AG10803 (cell line): ENCODE measurements around the gene AFAP1L1.

Experiments used
- DNase-seq: peaks from one replicate; pipeline ENCODE4 v3.0.0; 2010; ENCODE audit warnings: low read depth
- H3K4me3 ChIP-seq: 2 replicates; pipeline ENCODE4 v1.5.1; 2011; ENCODE audit warnings: mild to moderate bottlenecking, low read length, control low read depth
- TF ChIP-seq, protein P1 (sequence below): conservative IDR thresholded peaks from 2 replicates; pipeline ENCODE4 v1.5.1; 2011; ENCODE audit warnings: mild to moderate bottlenecking, low read length, control low read depth, inconsistent platforms

Gene AFAP1L1

DNA sequence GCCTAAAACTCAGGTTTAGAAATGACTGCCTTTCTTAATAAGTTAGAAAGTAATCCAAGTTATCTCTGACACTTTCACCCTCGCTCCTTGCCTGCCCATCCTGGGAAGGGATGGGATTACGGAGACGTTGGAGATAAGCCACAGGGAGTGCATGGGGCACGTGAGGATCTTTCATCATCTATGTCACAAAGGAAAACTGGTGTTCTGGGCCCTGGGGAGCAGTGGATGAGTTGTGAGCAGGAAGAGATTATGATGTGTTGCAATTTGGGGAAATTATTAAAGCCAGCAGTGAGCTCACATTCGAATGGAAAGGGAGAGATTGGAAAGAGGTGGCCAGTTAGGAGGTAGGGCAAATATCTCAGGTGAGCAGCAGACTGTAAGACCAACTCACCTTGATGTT is 12.8 kb downstream of the AFAP1L1 start:
- DNase-seq, result peak; percentile 82
- peak overlapping the region; percentile 20; the same call in 1 of the 2 replicates for H3K4me3 ChIP-seq
- TF ChIP-seq, protein P1, sequence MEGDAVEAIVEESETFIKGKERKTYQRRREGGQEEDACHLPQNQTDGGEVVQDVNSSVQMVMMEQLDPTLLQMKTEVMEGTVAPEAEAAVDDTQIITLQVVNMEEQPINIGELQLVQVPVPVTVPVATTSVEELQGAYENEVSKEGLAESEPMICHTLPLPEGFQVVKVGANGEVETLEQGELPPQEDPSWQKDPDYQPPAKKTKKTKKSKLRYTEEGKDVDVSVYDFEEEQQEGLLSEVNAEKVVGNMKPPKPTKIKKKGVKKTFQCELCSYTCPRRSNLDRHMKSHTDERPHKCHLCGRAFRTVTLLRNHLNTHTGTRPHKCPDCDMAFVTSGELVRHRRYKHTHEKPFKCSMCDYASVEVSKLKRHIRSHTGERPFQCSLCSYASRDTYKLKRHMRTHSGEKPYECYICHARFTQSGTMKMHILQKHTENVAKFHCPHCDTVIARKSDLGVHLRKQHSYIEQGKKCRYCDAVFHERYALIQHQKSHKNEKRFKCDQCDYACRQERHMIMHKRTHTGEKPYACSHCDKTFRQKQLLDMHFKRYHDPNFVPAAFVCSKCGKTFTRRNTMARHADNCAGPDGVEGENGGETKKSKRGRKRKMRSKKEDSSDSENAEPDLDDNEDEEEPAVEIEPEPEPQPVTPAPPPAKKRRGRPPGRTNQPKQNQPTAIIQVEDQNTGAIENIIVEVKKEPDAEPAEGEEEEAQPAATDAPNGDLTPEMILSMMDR, result no peak

- TF ChIP-seq, protein P1, result no peak
- DNase-seq, result no peak
- no peak overlapping the region for H3K4me3 ChIP-seq
These were observed 13.5 kb downstream of the AFAP1L1 start for GRCh38 chr5:149285153-149285552.

DNA sequence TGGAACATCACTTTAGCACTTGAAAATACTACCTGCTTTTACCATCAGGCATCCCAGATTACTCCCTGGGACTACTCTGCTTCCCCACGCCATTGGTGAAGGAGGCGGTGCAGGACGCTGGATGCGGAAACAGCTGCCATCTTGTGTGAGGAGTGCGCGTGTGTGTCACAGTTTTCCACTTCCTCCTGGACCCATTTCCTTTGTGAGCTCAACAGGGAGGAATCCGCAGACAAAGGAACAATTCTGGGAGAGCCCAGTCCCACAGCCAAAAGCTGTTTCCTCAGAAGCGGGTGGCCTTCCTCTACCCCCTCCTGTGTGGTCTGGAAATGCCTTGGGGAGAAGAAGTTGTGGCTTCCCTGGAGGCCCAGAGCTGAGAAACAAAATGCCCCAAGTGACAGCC is 16.8 kb downstream of the AFAP1L1 start:
- TF ChIP-seq, protein P1, result no peak
- H3K4me3 ChIP-seq, result no peak overlapping the region
- no peak for DNase-seq

DNA sequence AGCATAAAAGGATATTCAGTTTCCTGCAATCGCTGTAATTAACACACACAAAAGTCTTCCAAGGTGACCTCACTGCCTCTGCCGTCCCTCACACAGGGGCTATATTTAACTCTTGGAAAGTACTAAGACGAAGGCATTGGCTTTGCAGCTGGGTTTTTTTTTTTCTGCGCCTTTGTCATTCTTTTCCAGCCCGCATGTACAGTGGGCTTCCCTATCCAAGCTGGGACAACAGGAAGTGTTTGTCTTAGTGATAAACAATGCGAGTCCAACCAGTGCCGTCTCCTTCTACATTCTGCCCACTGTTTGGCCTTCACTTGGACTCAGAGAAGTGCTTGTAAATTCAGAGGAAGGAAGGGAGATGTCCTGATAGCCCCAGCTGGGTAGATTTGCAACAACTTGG is 17.6 kb downstream of the AFAP1L1 start:
- TF ChIP-seq, protein P1, result no peak
- H3K4me3 ChIP-seq, result no peak overlapping the region
- no peak for DNase-seq

DNA sequence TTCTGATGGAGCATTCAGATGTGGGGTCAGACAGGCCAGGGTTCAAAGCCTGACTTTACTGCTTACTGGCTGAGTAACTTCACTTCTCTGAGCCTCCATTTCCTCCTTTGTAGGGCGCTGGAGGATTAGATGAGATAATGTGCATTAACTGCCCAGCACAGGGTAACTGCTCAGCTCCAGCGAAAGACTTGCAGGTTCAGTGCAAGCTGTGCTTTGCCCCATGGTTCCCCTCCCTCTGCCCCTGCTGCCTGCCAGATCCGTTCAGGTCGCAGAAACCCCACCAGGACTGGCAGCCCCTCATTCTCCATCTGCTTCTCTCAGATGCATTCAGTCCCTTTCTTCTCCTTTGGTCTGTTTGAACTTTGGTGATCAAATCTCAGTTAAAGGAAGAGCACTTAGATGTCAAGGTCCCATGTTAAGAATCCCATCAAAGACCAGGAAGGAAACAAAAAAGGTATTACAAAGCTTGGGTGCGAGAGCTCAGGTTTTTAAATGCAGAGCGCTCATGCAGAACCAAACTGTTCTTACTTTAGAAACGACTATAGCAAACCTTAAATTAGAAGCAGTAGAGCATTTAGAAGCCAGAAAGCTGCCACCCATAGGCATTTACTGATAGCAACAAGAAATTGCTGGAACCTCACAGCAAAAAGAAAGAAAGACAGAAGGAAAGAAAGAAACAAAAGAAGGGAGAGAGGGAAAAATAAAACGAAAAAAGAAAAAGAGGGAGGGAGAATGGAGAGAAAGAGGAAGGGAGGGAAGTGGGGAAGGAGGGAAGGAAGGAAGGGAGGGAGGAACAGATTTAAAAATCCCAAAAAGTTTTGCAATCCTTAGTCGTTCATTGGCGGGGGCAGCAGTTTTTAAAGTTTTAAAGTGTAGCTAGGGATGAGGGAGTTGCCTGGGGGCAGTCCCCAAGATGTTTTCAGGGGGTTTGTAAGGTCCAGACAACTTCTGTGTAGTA is 23.5 kb downstream of the AFAP1L1 start:
- no peak overlapping the region for H3K4me3 ChIP-seq
- TF ChIP-seq, protein P1, result no peak
- no peak for DNase-seq

GRCh38 chr5:149297340-149298025 is 25.8 kb downstream of the AFAP1L1 start:
- H3K4me3 ChIP-seq, result no peak overlapping the region
- no peak for DNase-seq
- TF ChIP-seq, protein P1, result no peak
